ENCODE results near the gene L3MBTL4.
"Not testable (repeated sequence)": the region's sequence is repeated elsewhere in the genome, so short reads cannot be mapped to it uniquely, and the experiment has no call there.

The L3MBTL4 gene

DNA sequence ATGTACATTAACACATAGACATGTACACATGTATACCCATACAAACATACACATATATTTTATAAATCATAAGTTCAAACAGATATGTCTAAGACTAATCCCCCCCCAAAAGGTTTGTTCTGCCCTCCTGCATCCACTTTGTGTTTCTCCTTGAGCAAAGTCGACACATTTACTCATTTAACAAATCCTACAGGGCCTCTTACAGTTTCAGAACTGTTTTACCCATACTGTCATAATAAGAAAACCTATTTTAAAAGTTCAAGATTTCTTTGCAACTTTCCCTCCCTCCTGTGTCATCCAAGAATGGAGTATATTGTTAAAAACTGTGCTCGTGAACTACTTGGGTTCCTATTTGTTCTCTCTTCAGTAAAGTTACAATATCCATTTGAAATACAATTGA lies 166.7 kb downstream of the L3MBTL4 start:
- no peak for DNase-seq

- DNase-seq, result no peak
These were observed 172.7 kb downstream of the L3MBTL4 start for GRCh38 chr18:6242004-6242403.

- no peak for DNase-seq
These were observed 175.0 kb downstream of the L3MBTL4 start for GRCh38 chr18:6239716-6240115.

- no peak for DNase-seq
These were observed 178.5 kb downstream of the L3MBTL4 start for GRCh38 chr18:6236258-6236657.

DNA sequence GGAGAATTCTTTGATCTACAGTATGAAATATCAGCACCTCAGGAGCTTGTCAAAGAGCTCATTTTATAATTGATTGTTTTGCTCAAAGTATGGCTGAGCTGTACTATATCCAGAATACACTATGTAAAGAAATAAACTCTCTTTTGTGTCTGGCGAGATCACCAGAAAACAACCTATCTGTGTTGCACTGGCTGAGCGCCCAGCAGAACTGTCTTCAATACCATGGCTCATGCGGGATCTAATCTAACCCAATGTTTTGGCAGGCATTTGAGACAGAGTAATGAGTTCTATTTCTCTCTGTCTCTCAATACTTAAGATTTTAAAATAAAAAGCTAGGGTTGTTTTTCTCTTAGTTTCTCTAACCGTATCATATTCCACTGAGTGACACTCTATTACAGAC lies 192.4 kb downstream of the L3MBTL4 start:
- no peak for DNase-seq

- no peak for DNase-seq
These were observed 193.1 kb downstream of the L3MBTL4 start for GRCh38 chr18:6221602-6222014.

GRCh38 chr18:6220129-6220528 lies 194.6 kb downstream of the L3MBTL4 start:
- no peak for DNase-seq

DNA sequence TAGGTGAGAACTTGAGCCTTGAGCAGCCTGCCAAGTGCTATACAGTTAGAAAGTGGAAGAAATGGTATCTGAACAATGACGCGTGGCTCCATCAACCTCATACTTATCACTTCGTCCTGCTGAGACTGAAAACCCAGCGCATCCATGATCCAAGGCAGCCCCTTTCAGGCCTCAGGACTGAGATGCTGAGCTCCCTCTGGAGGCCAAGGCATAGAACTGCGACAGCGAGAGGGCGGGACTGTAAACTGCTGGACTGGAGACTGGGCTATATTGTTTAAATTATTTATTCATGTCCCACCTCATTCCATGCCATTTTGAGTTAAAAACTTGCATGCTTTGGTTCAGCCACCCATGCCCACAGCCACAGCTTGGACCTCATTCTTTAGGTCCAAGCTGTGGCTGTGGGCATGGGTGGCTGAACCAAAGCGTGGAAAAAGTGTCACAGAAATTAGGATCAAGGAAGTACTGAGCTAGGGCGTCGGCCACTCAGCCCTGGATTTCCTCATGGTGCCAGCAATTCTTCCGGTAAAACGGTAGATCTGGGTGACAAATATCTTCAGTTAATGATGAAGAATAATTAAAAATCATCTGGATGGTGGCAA lies 195.5 kb downstream of the L3MBTL4 start:
- DNase-seq, result peak; percentile 15

DNA sequence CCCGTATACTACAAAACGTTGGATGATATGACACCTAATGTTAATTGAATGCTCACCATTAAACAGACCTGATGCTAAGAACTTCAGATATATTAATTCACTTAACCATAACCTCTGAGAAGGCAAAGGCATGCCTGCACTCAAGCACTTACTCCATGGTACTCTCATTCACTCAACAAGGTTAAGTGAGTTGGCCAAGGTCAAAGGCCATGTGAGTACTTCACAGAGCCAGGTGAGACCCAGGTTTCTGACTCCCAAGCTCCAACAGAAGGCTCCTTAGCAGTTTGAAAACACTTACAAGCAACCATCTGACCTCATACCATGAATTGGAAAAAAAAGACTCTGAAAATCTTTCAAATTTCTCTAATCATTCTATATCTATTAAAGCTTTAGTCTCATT lies 198.8 kb downstream of the L3MBTL4 start:
- no peak for DNase-seq

DNA sequence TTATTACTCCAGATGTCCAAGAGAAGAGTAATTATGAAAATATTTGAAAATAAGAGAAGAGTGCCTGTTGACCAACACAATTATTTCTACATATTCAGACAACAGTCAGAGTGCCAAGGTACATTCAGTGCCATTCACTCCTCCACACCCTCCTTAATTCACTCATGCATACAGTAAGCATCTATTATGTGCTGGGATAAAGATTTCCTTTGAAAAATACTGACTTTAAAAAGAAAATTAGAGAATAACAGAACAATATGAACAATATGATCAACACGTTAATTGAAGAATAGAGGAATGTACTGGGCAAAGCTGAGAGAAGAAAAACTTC lies 203.6 kb downstream of the L3MBTL4 start:
- no peak for DNase-seq

GRCh38 chr18:6210349-6211173 lies 204.2 kb downstream of the L3MBTL4 start:
- DNase-seq, result no peak

DNA sequence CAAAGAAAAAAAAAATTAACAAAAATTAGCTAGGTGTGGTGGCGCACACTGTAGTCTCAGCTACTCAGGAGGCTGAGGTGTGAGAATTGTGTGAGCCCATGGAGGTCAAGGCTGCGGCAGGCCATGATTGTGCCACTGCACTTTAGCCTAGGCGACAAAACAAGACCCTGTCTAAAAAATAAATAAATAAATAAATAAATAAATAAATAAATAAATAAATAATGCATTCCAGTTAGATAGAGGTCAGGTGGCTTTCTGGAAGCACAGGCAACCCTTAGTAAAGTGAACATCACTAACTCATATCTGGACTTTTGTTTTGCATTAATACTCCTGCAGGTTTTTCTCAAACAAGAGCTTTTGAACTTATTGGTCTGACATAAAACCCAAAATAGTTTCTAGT lies 206.8 kb downstream of the L3MBTL4 start:
- no peak for DNase-seq

DNA sequence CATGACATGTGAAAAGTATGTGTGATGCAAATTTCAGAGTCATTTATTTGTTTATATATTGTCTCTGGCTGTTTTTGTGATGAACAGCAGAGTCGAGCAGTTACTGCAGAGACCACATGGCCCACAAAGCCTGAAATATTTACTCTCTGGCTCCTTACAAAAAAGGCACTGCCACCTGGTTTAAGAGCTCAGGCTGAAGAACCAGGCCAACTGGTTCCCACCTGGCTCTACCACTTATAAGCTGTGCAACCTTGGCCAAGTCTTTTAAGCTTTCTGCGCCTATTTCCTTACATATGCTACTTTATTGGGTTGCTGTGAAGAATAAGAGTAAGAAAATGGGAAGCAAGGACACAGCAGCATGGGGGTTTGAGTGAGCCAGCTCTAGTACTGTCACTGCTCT lies 207.6 kb downstream of the L3MBTL4 start:
- DNase-seq, result no peak

GRCh38 chr18:6205706-6206105 lies 209.0 kb downstream of the L3MBTL4 start:
- DNase-seq, result no peak

GRCh38 chr18:6204476-6204875 lies 210.2 kb downstream of the L3MBTL4 start:
- no peak for DNase-seq

GRCh38 chr18:6203791-6204190 lies 210.9 kb downstream of the L3MBTL4 start:
- DNase-seq, result peak; percentile 74

- DNase-seq, result no peak
These were observed 211.8 kb downstream of the L3MBTL4 start for GRCh38 chr18:6202861-6203260.

DNA sequence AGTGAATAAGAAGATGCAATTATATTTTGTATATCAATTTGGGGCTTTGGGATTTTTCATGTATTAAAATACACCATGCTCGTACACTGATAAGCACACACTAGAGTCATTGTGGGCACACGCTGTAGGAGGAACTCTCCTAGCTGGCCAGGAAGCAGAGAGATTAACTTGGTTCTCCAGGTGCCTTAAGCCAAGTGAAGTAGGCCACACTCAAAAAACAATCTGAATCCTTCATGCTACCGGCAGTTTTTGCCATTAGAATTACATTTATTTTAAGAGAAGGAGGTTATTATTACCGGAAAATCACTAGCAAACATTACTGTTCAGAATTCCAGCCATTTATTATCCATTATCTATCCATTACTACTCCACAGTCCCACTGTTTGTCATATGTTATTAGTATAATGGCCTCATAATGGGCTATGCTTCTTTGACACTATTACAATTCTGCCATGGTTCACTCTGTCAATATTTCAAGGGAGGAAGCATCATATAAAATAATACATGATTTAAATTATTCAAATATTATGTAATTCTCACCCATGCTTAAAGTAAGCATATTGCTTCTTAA lies 214.4 kb downstream of the L3MBTL4 start:
- no peak for DNase-seq

DNA sequence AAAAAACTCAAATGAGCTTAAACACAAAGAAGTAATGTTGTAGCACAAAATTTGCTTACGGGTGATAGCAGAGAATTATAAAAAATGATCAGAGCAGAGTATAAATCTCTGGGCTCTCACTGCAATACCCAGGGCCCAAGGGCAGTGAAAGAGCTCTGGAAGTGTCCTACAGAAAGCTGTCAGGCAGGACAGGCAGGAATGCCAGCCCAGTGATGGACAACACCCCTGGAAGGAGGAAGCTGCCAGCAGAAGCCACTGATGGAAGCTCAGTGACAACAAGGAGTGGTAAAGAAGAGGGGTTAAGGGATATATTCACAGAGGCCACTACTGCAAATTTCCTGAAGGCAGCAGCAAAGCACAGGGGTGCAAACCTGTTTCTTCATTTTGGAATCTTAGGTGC lies 214.9 kb downstream of the L3MBTL4 start:
- DNase-seq, result no peak

DNA sequence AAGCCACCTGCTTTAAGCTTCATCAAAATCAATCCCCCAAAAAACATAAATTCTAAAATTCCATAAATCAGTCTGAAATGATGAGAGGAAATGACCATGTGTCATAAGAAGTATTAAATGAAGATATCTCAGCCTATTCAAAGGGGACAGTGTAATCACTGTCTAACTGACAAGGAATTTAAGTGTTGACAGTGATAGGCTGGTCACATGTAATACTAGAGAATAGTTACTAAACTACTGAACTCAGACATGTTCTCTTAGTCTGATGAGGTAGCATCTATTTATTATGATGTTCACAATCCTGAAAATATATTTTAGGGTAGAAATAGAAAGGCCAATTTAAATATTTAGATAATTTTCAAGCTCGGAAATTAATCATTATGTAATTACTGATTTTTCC lies 216.1 kb downstream of the L3MBTL4 start:
- no peak for DNase-seq

GRCh38 chr18:6194640-6195039 lies 220.1 kb downstream of the L3MBTL4 start:
- DNase-seq, result no peak

GRCh38 chr18:6185782-6186181 lies 228.9 kb downstream of the L3MBTL4 start:
- not testable (repeated sequence) for DNase-seq

- no peak for DNase-seq
These were observed 239.5 kb downstream of the L3MBTL4 start for GRCh38 chr18:6174983-6175745.

- no peak for DNase-seq
These were observed 244.1 kb downstream of the L3MBTL4 start for GRCh38 chr18:6170604-6171003.
